Measurements from ENCODE around the gene ACAN. TPM values are rescaled to one million over a fixed set of nuclear protein-coding genes. Genes with fewer than 3 reads are reported as not detected.

Gene ACAN
- total RNA-seq, 4 donors from 2014 or later = 0.60 to 11.4 (median 1.8) TPM

- DNase-seq (ENCODE audit: low spot score in 2 of 2) = no peak
- H3K4me3 ChIP-seq = no peak overlapping the region
- H3K27ac ChIP-seq = no peak overlapping the region
- H3K4me1 ChIP-seq = no peaks in the 10 kb centered on the region
- H3K36me3 ChIP-seq = no peaks in the 10 kb centered on the region
- 81 to 86% methylated on average over 21 to 22 of the region's 22 CpGs for WGBS, 2 donors
- TF ChIP-seq POLR2A (IDR thresholded peaks at IDR 0.05) = no peak
- TF ChIP-seq CTCF (IDR thresholded peaks at IDR 0.05) = no peak
- TF ChIP-seq EP300 (IDR thresholded peaks at IDR 0.05) = no peak
- peaks cover 0 to 8% of the 10 kb centered on the region in 2 donors for H3K27me3 ChIP-seq
- no peaks in the 10 kb centered on the region for H3K9me3 ChIP-seq
Measured at GRCh38 chr15:88849376-88850072, 46.3 kb downstream of the ACAN start.

GRCh38 chr15:88852476-88852875, 49.2 kb downstream of the ACAN start:
- DNase-seq (ENCODE audit: low spot score in 2 of 2) = no peak
- Histone ChIP-seq H3K4me1 (no peaks in the 10 kb centered on the region), H3K36me3 (no peaks in the 10 kb centered on the region), H3K9me3 (peaks cover 0 to 7% (median 0%) of the 10 kb centered on the region in 4 donors), H3K27me3 (peaks cover 0 to 8% of the 10 kb centered on the region in 2 donors), H3K27ac (no peak overlapping the region), H3K4me3 (no peak overlapping the region)
- TF ChIP-seq POLR2A (IDR thresholded peaks at IDR 0.05) (no peak), EP300 (IDR thresholded peaks at IDR 0.05) (no peak), CTCF (IDR thresholded peaks at IDR 0.05) (no peak)

GRCh38 chr15:88858934-88859333, 55.7 kb downstream of the ACAN start:
- DNase-seq (ENCODE audit: low spot score in 2 of 2) = no peak
- Histone ChIP-seq H3K36me3 (no peaks in the 10 kb centered on the region), H3K27ac (no peak overlapping the region), H3K27me3 (peaks cover 0 to 3% of the 10 kb centered on the region in 2 donors), H3K4me1 (no peaks in the 10 kb centered on the region), H3K9me3 (peaks cover 0 to 7% (median 0%) of the 10 kb centered on the region in 4 donors), H3K4me3 (no peak overlapping the region)
- 88 to 100% methylated on average over 4 to 11 of the region's 11 CpGs for WGBS, 2 donors
- TF ChIP-seq CTCF (IDR thresholded peaks at IDR 0.05) = no peak
- TF ChIP-seq POLR2A (IDR thresholded peaks at IDR 0.05) = no peak
- no peak for TF ChIP-seq EP300 (IDR thresholded peaks at IDR 0.05)

- H3K27me3 ChIP-seq = no peaks in the 10 kb centered on the region
- no peak for DNase-seq (ENCODE audit: low spot score in 2 of 2)
- no peak for TF ChIP-seq CTCF (IDR thresholded peaks at IDR 0.05)
- TF ChIP-seq EP300 (IDR thresholded peaks at IDR 0.05) = no peak
- TF ChIP-seq POLR2A (IDR thresholded peaks at IDR 0.05) = no peak
- no peak overlapping the region for H3K27ac ChIP-seq
- H3K9me3 ChIP-seq = peaks cover 0 to 7% (median 0%) of the 10 kb centered on the region in 4 donors
- no peak overlapping the region for H3K4me3 ChIP-seq
- no peaks in the 10 kb centered on the region for H3K4me1 ChIP-seq
- WGBS, 2 donors = 58 to 74% methylated on average over 7 of the region's 7 CpGs
- no peaks in the 10 kb centered on the region for H3K36me3 ChIP-seq
Measured at GRCh38 chr15:88859550-88859949, 56.3 kb downstream of the ACAN start.

- 77 to 79% methylated on average over 7 of the region's 7 CpGs for WGBS, 2 donors
- H3K27me3 ChIP-seq = no peaks in the 10 kb centered on the region
- no peak overlapping the region for H3K27ac ChIP-seq
- H3K9me3 ChIP-seq = peaks cover 0 to 1% (median 0%) of the 10 kb centered on the region in 4 donors
- TF ChIP-seq POLR2A (IDR thresholded peaks at IDR 0.05) = no peak
- no peak for TF ChIP-seq EP300 (IDR thresholded peaks at IDR 0.05)
- TF ChIP-seq CTCF (IDR thresholded peaks at IDR 0.05) = no peak
- no peak overlapping the region for H3K4me3 ChIP-seq
- DNase-seq (ENCODE audit: low spot score in 2 of 2) = no peak
- no peaks in the 10 kb centered on the region for H3K4me1 ChIP-seq
- H3K36me3 ChIP-seq = no peaks in the 10 kb centered on the region
Measured at GRCh38 chr15:88860212-88860611, 57.0 kb downstream of the ACAN start.

All from tibial nerve (tissue), 4 donors.